Erythroblast (primary cell): ENCODE data around the gene AP4S1.

Experiments
- GATA1 ChIP-seq: IDR thresholded peaks from 2 replicates; pipeline ENCODE4 v1.6.1; 2011; ENCODE audit warnings: low read depth, mild to moderate bottlenecking, control low read depth, low read length, moderate library complexity
- POLR2A ChIP-seq: IDR thresholded peaks from 2 replicates; pipeline ENCODE4 v1.6.1; 2011; ENCODE audit warnings: mild to moderate bottlenecking, low read length

DNA sequence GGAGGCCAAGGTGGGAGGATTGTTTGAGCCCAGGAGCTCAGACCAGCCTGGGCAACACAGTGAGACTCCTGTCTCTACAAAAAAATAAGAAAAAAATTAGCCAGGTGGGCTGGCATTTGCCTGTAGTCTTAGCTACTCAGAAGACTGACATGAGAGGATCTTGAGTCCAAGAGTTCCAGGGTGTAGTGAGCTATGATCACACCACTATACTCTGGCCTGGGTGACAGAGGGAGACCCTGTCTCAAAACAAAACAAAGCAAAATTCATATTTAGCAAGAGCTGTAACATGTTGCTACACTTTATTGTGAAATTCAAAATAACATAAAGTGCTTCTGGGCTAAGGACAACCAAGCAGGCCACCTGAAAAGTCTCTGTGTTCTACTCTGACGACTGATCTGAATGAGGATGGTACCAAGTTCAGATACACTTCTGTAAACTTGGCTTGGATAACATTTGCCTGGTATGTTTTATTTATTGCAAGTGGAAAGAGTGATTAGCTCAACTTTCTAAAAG lies 12.3 kb downstream of the AP4S1 start:
- TF ChIP-seq POLR2A, result no peak
- TF ChIP-seq GATA1, result no peak
